Stomach (tissue), 9 donors: ENCODE results near the gene LAIR1. TPM values are rescaled to one million over a fixed set of nuclear protein-coding genes. Genes with fewer than 3 reads are reported as not detected.

Experiments used
- DNase-seq, 2 donors: peaks; one replicate each; pipeline versions ENCODE4 v3.0.0 to v3.0.0-alpha.2; 2013 to 2019
- H3K27ac ChIP-seq, 5 donors: fragments of 200-600 bp in 4 of 5; sonication (generic) in 4 of 5; one replicate each; pipeline ENCODE4 v1.5.1; 2013 to 2019; ENCODE audit warnings: mild to moderate bottlenecking in 1 of 5, moderate library complexity in 1 of 5
- H3K27me3 ChIP-seq, 3 donors: fragments of 200-600 bp; sonication (generic); one replicate each; pipeline ENCODE4 v1.5.1; 2017 to 2019; ENCODE audit warnings: mixed run types in 1 of 3
- H3K36me3 ChIP-seq, 4 donors: fragments of 200-600 bp; sonication (generic); 1 replicate in 3 of 4; 2 replicates in 1 of 4; pipeline ENCODE4 v1.5.1; 2016 to 2019
- H3K4me1 ChIP-seq, 4 donors: fragments of 200-600 bp; sonication (generic); one replicate each; pipeline ENCODE4 v1.5.1; 2016 to 2019
- H3K4me3 ChIP-seq, 4 donors: fragments of 200-600 bp; sonication (generic) in 3 of 4; one replicate each; pipeline ENCODE4 v1.5.1; 2016 to 2019; ENCODE audit warnings: mild to moderate bottlenecking in 1 of 4
- H3K9me3 ChIP-seq, 4 donors: fragments of 200-600 bp; sonication (generic); one replicate each; pipeline ENCODE4 v1.5.1; 2016 to 2019
- CTCF ChIP-seq, 7 experiments: fragments of 450-650 bp in 4 of 7; fragments of 200-600 bp in 3 of 7; sonication (generic) in 3 of 7; IDR thresholded peaks; one replicate each; pipeline ENCODE4 v1.5.1; 2016 to 2019; ENCODE audit warnings: antibody characterized with exemption in 7 of 7, control low read depth in 2 of 7, mild to moderate bottlenecking in 1 of 7
- EP300 ChIP-seq: sonication (generic); formaldehyde crosslinking; IDR thresholded peaks from one replicate; pipeline ENCODE4 v1.6.1; 2017; ENCODE audit warnings: antibody characterized with exemption
- POLR2A ChIP-seq, 4 donors: fragments of 450-650 bp; IDR thresholded peaks; one replicate each; pipeline ENCODE4 v1.6.1; 2016; ENCODE audit warnings: antibody characterized with exemption in 4 of 4, control low read depth in 2 of 4, mild to moderate bottlenecking in 1 of 4, moderate library complexity in 1 of 4
- POLR2AphosphoS5 ChIP-seq, 3 donors: sonication (generic); formaldehyde crosslinking; IDR thresholded peaks; one replicate each; pipeline ENCODE4 v1.6.1; 2016; ENCODE audit warnings: antibody characterized with exemption in 3 of 3
- WGBS, 5 donors: extraction: QIAGEN DNeasy Blood & Tissue Kit in 3 of 5; methylation state at CpG; one replicate each; pipeline versions ENCODE4 v1.1.5 to v1.1.7; 2013 to 2018; 5-methylcytosine and 5-hydroxymethylcytosine counted together
- intact Hi-C: fragments of 100-400 bp; cut with DNase I; formaldehyde crosslinking; loops from one replicate; pipeline ENCODE4 v1.15.1; 2023; ENCODE audit warnings: low total_unique reads
- polyA plus RNA-seq, 3 donors: library from polyadenylated mRNA; stranded (reverse); fragments of 200-250 nt; gene quantifications; one replicate each; pipeline ENCODE4 v1.2.3, GENCODE V29; 2013
- total RNA-seq, 5 donors: library from RNA; depleted of rRNA; stranded (reverse); fragments of >200 nt; gene quantifications; one replicate each; pipeline versions ENCODE4 v1.1.0 to v1.2.3, GENCODE V29; 2014 to 2016
- donor health status: healthy with polysubstance abuse.
- donor health status: Bipolar disorder and iron deficiency.
- donor health status: healthy.

The LAIR1 gene
- total and polyA plus RNA-seq, 8 donors = 0.87 to 9.1 (median 4.7) TPM

DNA sequence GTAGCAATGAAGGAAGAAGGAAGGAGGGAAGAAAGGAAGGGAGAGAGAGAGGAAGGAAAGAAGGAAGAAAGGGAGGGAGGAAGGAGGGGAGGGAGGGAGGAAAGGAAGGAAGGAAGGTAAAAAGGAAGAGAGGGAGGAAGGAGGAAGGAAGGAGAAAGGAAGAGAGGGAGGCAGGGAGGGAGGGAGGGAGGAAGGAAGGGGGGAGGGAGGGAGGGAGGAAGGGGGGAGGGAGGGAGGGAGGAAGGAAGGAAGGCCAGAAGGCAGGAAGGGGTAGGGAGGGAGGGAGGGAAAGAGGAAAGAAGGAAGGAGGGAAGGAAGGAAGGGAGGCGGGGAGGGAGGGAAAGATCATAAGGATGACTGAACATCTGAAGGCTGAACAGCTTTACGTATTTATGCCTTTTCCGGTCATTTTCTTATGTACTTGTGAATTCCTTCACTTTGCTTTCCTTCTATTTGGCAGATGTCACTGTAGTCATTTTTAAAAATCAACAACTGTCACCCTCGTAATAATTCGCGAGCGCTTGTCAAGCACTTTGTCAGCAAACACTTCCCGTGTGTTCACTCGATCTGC lies 43.8 kb upstream of the LAIR1 start:
- H3K4me1 ChIP-seq = no peaks in the 10 kb centered on the region
- no peak for DNase-seq
- H3K9me3 ChIP-seq = no peaks in the 10 kb centered on the region
- no peak overlapping the region for H3K27ac ChIP-seq
- intact Hi-C loops = no loop called here
- H3K27me3 ChIP-seq = peaks cover 0 to 32% (median 0%) of the 10 kb centered on the region in 3 donors
- H3K36me3 ChIP-seq = no peaks in the 10 kb centered on the region
- 82 to 88% (median 85%) methylated on average over 9 of the region's 9 CpGs for WGBS, 5 donors
- no peak overlapping the region for H3K4me3 ChIP-seq
- TF ChIP-seq POLR2AphosphoS5 (IDR thresholded peaks at IDR 0.05) (no peak), POLR2A (IDR thresholded peaks at IDR 0.05) (no peak), EP300 (no peak), CTCF (IDR thresholded peaks at IDR 0.05) (no peak)

DNA sequence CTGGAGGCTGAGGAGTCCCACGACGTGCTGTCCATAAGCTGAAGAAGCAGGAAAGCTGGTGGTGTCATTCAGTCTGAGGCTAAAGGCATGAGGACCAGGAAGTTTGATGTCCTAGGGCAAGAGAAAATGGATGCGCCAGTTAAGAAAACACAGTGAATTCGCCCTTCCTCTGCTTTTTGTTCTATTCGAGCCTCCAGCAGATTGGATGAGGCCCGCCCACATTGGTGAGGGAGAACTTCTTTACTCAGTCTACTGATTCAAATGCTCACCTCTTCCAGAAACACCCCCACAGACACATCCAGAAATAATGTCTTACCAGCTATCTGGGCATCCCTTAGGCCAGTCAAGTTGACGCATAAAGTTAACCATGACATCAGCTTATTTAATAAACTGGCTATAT lies 43.0 kb upstream of the LAIR1 start:
- Histone ChIP-seq H3K4me1 (no peaks in the 10 kb centered on the region), H3K4me3 (no peak overlapping the region), H3K9me3 (no peaks in the 10 kb centered on the region), H3K27me3 (peaks cover 0 to 32% (median 0%) of the 10 kb centered on the region in 3 donors), H3K36me3 (no peaks in the 10 kb centered on the region), H3K27ac (no peak overlapping the region)
- intact Hi-C loops = no loop called here
- WGBS, 5 donors = 81 to 93% (median 88%) methylated on average over 7 of the region's 7 CpGs
- DNase-seq = no peak
- TF ChIP-seq POLR2A (IDR thresholded peaks at IDR 0.05) (no peak), CTCF (IDR thresholded peaks at IDR 0.05) (no peak), EP300 (no peak), POLR2AphosphoS5 (IDR thresholded peaks at IDR 0.05) (no peak)

DNA sequence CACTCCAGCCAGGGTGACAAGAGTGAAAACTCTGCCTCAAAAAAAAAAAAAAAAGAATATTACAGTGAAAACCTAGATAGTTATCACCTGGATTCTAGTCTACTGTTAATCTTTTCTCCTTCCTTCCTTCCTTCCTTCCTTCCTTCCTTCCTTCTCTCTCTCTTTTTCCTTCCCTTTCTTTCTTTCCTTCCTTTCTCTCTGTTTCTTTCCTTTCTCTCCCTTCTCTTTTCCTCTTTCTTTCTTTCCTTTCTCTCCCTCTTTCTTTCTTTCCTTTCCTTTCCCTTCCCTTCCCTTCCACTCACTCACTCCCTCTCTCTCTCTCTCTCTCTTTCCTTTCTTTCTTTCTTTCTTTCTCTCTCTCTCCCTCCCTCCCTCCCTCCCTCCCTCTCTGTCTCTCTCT lies 40.9 kb upstream of the LAIR1 start:
- no peak overlapping the region for H3K4me3 ChIP-seq
- peaks cover 0 to 12% (median 0%) of the 10 kb centered on the region in 3 donors for H3K27me3 ChIP-seq
- no peaks in the 10 kb centered on the region for H3K9me3 ChIP-seq
- no peak overlapping the region for H3K27ac ChIP-seq
- TF ChIP-seq POLR2A (IDR thresholded peaks at IDR 0.05) = no peak
- TF ChIP-seq EP300 = no peak
- TF ChIP-seq CTCF (IDR thresholded peaks at IDR 0.05) = no peak
- no peak for TF ChIP-seq POLR2AphosphoS5 (IDR thresholded peaks at IDR 0.05)
- DNase-seq = no peak
- no peaks in the 10 kb centered on the region for H3K4me1 ChIP-seq
- intact Hi-C loops = no loop called here
- H3K36me3 ChIP-seq = no peaks in the 10 kb centered on the region

- H3K9me3 ChIP-seq = peaks cover 0 to 6% (median 2%) of the 10 kb centered on the region in 4 donors
- H3K27ac ChIP-seq = no peak overlapping the region
- WGBS, 5 donors = 70 to 83% (median 80%) methylated on average over 8 of the region's 8 CpGs
- intact Hi-C loops = no loop called here
- no peak for DNase-seq
- no peaks in the 10 kb centered on the region for H3K4me1 ChIP-seq
- no peaks in the 10 kb centered on the region for H3K36me3 ChIP-seq
- H3K4me3 ChIP-seq = no peak overlapping the region
- peaks cover 0 to 13% (median 0%) of the 10 kb centered on the region in 3 donors for H3K27me3 ChIP-seq
- TF ChIP-seq POLR2AphosphoS5 (IDR thresholded peaks at IDR 0.05) (no peak), CTCF (IDR thresholded peaks at IDR 0.05) (no peak), EP300 (no peak), POLR2A (IDR thresholded peaks at IDR 0.05) (no peak)
Measured at GRCh38 chr19:54403054-54403453, 38.3 kb upstream of the LAIR1 start.
